HG03280 (cell line): ENCODE data around the gene RPS15.

ENCODE experiments used
- ATAC-seq: cut with Tn5 transposase; IDR thresholded peaks from one replicate; pipeline ENCODE4 v1.9.1; 2021; ENCODE audit warnings: mild to moderate bottlenecking, moderate library complexity; ENCODE audit not compliant: unreplicated experiment

Gene RPS15

GRCh38 chr19:1401889-1402217 is 36.3 kb upstream of the RPS15 start:
- no peak for ATAC-seq

GRCh38 chr19:1402411-1403070 is 35.7 kb upstream of the RPS15 start:
- no peak for ATAC-seq

- peak; percentile 77 for ATAC-seq
Measured at GRCh38 chr19:1406774-1407527, 31.2 kb upstream of the RPS15 start.

GRCh38 chr19:1407528-1408299 is 30.5 kb upstream of the RPS15 start, which contains the start of gene DAZAP1:
DAZAP1 (plus strand) TSS chr19:1407586; CDS start chr19:1407774, 188 bp downstream.
- peak; percentile 28 for ATAC-seq

GRCh38 chr19:1408300-1409203 is 29.6 kb upstream of the RPS15 start:
- ATAC-seq = no peak

DNA sequence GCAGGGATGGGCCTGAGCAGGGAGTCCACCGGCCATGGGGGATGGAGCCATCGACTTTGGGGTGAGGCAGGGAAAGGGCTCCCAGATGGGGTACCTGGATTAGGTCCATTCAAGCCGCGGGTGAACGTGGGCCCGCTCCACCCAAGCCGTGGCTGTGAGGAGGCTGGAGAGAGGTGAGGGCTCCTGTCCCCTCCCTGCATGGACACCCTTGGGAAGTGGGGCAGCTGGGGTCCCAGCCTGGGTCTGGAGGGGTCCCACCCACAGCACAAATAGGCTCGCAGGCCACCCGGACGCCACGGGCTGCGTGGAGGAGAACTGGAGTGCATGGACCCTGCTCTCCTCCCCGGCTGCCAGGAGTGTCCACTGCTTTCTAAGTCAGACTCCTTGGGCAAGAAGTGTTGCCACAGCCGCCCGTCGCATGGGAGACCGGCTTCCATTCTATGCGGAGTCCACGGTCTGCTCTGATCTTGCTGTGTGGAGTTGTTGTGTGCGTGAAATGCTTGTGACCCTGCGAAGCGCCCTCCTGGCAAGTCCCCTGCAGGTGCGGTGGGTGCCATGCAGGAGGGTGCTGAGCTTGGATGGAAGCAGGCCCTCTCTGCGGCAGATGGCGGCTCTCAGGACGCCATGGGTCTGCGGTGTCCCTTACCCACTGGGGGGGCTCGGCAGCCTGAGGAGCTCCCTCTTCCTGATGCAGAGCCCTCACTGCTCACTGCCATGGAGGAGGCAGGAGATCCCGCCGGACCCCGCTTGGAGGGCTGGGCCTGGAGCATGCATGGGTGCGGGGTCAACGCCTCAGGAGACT is 28.8 kb upstream of the RPS15 start:
- ATAC-seq = no peak

- no peak for ATAC-seq
Measured at GRCh38 chr19:1410136-1410786, 27.9 kb upstream of the RPS15 start.

GRCh38 chr19:1410789-1411188 is 27.4 kb upstream of the RPS15 start:
- ATAC-seq = no peak

DNA sequence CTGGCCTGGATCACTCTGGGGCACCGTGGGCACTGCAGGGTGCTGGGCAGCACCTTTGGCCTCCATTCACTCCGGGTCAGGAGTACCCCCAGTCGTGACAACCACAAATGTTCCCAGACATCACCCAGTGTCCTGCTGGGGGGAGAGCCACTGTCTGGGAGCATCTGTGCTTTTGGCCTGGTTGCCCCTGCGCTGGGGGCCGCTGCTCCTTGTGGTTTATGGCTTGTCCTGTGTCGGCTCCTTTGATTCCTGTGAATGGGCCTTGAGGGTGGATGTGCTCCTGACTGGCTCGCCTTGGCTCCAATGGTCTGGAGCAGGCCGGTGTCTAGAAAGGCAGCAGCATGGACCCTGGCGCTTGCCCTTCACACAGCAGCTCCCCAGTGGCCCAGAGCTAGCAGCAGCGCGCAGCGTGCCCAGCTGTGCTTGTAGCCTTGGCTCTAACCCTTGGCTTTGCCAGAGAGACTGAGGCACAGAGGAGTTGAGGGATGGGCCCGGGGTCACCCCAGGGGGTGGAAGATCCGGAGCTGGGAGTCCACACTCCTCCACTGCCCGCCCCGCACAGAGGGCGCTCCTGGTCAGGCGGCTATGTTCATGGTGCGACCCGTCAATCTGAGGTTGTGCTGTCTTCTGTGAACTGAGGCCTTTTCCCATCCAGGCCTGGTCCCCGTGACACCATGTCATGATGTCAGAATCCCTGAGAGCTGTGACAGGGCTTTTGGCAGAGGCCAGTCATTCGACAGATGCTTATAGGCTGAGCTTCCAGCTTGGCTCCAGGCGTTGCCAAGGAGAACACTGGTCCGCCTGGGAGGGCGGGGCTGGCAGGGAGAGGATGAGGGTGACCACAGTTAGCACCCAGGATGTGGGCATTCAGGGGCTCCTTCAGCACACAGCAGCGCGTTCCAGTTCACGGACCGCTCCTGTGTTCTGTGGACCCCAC is 26.7 kb upstream of the RPS15 start:
- no peak for ATAC-seq

DNA sequence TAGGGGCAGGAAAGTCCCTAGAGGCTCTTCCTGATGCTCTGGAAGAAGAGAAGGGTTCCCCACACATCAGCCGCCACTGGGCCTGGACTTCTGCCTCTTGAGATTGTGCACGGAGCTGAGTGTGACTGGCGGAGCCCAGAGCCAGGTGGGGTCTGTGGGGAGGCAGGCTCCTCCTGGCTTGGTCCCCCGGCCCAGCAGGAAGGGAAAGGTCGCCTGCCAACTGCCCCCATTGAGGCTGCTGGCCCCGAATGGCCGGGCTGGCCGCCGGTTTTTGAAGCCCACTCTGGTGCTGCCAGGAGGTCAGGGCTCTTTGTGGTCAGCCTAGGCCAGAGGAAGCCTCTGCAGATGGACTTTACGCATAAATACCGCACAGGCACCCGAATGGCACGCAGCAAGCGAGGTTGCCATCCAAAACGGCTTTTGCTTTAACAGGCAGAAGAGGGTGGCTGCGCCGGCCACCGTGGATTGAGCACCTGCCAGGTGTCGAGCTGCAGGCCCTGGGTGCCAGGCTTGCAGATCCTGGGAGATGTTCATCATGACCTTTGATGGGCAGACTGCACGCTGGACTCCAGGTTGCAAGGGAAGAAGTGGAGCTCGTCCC is 25.8 kb upstream of the RPS15 start:
- ATAC-seq = no peak

GRCh38 chr19:1412995-1413800 is 25.0 kb upstream of the RPS15 start:
- ATAC-seq = no peak

GRCh38 chr19:1416014-1416841 is 22.0 kb upstream of the RPS15 start:
- ATAC-seq = no peak

GRCh38 chr19:1417145-1417544 is 21.1 kb upstream of the RPS15 start:
- ATAC-seq = no peak

GRCh38 chr19:1417681-1418495 is 20.3 kb upstream of the RPS15 start:
- no peak for ATAC-seq

DNA sequence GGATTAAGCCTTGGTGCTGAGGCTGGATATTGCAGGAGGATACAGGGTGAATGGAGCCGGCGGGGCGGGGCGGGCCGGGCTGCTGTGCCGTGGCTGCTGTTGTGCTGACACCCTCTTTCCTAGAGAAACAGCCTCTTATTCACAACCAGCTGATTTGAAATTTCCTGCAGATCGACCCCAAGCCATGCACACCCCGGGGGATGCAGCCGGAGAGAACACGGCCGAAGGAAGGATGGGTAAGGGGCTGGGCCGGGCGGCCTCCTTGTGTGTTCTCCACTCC is 19.8 kb upstream of the RPS15 start:
- ATAC-seq = no peak
